SH-SY5Y (cell line): Measurements from ENCODE around the gene CRYBG3.

Source experiments
- GATA2 ChIP-seq: IDR thresholded peaks from 2 replicates; pipeline ENCODE4 v1.6.1; 2011; ENCODE audit warnings: mild to moderate bottlenecking, low read depth, low read length
- GATA3 ChIP-seq: IDR thresholded peaks from 2 replicates; pipeline ENCODE4 v1.6.1; 2011; ENCODE audit warnings: low read depth, mild to moderate bottlenecking, low read length, moderate library complexity

GRCh38 chr3:97896547-97896946 lies 74.7 kb downstream of the CRYBG3 start:
- no peak for TF ChIP-seq GATA2
- TF ChIP-seq GATA3 = no peak
